ENCODE data around the gene FEZ2.
A peak's percentile ranks its signal among the peaks of the same experiment; 100 is the strongest.

Gene FEZ2

GRCh38 chr2:36562973-36563532 lies 34.9 kb downstream of the FEZ2 start:
- H3K4me3 ChIP-seq (ENCODE audit: low read depth, low read length), result no peak overlapping the region
- ChIA-PET POLR2A (interaction anchor here (0.8 kb wide), 1 partner anchor 9 kb away, joined by 3 read pairs; no protein-coding TSS in a partner anchor), CTCF (interaction anchor here (0.6 to 3.5 kb wide), 9 partner anchors 19 to 145 kb away, joined by 3 to 22 read pairs (median 4); no protein-coding TSS in a partner anchor)
- TF ChIP-seq, protein P1, sequence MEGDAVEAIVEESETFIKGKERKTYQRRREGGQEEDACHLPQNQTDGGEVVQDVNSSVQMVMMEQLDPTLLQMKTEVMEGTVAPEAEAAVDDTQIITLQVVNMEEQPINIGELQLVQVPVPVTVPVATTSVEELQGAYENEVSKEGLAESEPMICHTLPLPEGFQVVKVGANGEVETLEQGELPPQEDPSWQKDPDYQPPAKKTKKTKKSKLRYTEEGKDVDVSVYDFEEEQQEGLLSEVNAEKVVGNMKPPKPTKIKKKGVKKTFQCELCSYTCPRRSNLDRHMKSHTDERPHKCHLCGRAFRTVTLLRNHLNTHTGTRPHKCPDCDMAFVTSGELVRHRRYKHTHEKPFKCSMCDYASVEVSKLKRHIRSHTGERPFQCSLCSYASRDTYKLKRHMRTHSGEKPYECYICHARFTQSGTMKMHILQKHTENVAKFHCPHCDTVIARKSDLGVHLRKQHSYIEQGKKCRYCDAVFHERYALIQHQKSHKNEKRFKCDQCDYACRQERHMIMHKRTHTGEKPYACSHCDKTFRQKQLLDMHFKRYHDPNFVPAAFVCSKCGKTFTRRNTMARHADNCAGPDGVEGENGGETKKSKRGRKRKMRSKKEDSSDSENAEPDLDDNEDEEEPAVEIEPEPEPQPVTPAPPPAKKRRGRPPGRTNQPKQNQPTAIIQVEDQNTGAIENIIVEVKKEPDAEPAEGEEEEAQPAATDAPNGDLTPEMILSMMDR (IDR thresholded peaks at IDR 0.05; ENCODE audit: insufficient read depth, low read length, missing control alignments), result no peak
- DNase-seq (ENCODE audit: low read depth, low spot score), result no peak

DNA sequence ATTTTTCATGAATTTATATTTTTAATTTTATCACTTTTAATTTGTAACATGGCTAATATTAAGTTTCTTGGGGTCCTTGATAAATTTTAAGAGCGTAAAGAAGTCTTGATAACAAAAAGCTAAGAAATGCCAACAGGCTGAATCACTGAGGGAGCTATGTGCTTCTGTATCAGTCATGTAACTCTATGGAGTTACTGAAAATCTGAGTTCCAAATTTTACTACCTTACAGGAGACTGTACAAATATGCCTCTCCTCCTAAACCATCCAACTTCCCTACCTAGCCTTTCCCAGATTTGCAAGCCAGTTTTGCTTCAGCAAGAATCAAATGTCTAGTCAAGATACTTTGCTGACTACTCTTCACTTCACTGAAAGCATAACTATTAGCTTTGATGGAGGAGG lies 35.7 kb downstream of the FEZ2 start:
- POLR2A ChIA-PET, result interaction anchor here (0.6 to 0.7 kb wide), 2 partner anchors 13 to 93 kb away, joined by 3 read pairs; no protein-coding TSS in a partner anchor
- peak; percentile 34 for DNase-seq (ENCODE audit: low read depth, low spot score)

GRCh38 chr2:36561237-36561944 lies 36.6 kb downstream of the FEZ2 start:
- TF ChIP-seq, protein P1 (IDR thresholded peaks at IDR 0.05; ENCODE audit: insufficient read depth, low read length, missing control alignments), result no peak
- DNase-seq (ENCODE audit: low read depth, low spot score), result peak; percentile 67
- ChIA-PET CTCF (interaction anchor here (0.6 to 3.5 kb wide), 4 partner anchors 9 to 104 kb away, joined by 3 to 22 read pairs (median 5); no protein-coding TSS in a partner anchor), POLR2A (no interaction called here)
- no peak overlapping the region for H3K4me3 ChIP-seq (ENCODE audit: low read depth, low read length)

More for the DNA sequence above, 35.7 kb downstream of the FEZ2 start:
- no peak overlapping the region for H3K4me3 ChIP-seq (ENCODE audit: low read depth, low read length)
- CTCF ChIA-PET, result interaction anchor here (0.6 to 3.5 kb wide), 7 partner anchors 19 to 146 kb away, joined by 3 to 22 read pairs (median 4); no protein-coding TSS in a partner anchor
- TF ChIP-seq, protein P1 (IDR thresholded peaks at IDR 0.05; ENCODE audit: insufficient read depth, low read length, missing control alignments), result no peak

- POLR2A ChIA-PET, result no interaction called here
- no peak overlapping the region for H3K4me3 ChIP-seq (ENCODE audit: low read depth, low read length)
- CTCF ChIA-PET, result interaction anchor here (1.4 to 3.3 kb wide), 2 partner anchors 104 to 201 kb away, joined by 3 to 18 read pairs; no protein-coding TSS in a partner anchor
- TF ChIP-seq, protein P1 (IDR thresholded peaks at IDR 0.05; ENCODE audit: insufficient read depth, low read length, missing control alignments), result no peak
- DNase-seq (ENCODE audit: low read depth, low spot score), result no peak
These were observed 37.2 kb downstream of the FEZ2 start for GRCh38 chr2:36560726-36561125.

- no peak overlapping the region for H3K4me3 ChIP-seq (ENCODE audit: low read depth, low read length)
- TF ChIP-seq, protein P1 (IDR thresholded peaks at IDR 0.05; ENCODE audit: insufficient read depth, low read length, missing control alignments), result no peak
- ChIA-PET CTCF (interaction anchor here (1.4 to 3.3 kb wide), 2 partner anchors 105 to 200 kb away, joined by 3 to 18 read pairs; no protein-coding TSS in a partner anchor), POLR2A (no interaction called here)
- no peak for DNase-seq (ENCODE audit: low read depth, low spot score)
These were observed 38.6 kb downstream of the FEZ2 start for GRCh38 chr2:36559221-36559942.

Measured in AG04449 (cell line).